HS-27A (cell line): Measurements from ENCODE around the gene DDX21.
"Not testable (repeated sequence)": the region's sequence is repeated elsewhere in the genome, so short reads cannot be mapped to it uniquely, and the experiment has no call there.

Source experiments
- DNase-seq: peaks from one replicate; pipeline ENCODE4 v3.0.0-alpha.2; 2012; ENCODE audit warnings: low read depth, missing footprints

DDX21 gene

GRCh38 chr10:68955832-68956532 is at the start of gene DDX21:
Gene DDX21 (plus strand): TSS chr10:68956170. CDS start chr10:68956226, 56 bp downstream.
- peak; percentile 57 for DNase-seq

GRCh38 chr10:68924593-68924992 is 31.4 kb upstream of the DDX21 start:
- no peak for DNase-seq

- DNase-seq: no peak
These were observed 30.5 kb upstream of the DDX21 start for GRCh38 chr10:68925489-68925888.

- DNase-seq: not testable (repeated sequence)
These were observed 26.8 kb upstream of the DDX21 start for GRCh38 chr10:68929157-68929556.

- not testable (repeated sequence) for DNase-seq
These were observed 26.1 kb upstream of the DDX21 start for GRCh38 chr10:68929888-68930287.

- DNase-seq: not testable (repeated sequence)
These were observed 23.1 kb upstream of the DDX21 start for GRCh38 chr10:68932860-68933259.

GRCh38 chr10:68934994-68935393 is 21.0 kb upstream of the DDX21 start:
- no peak for DNase-seq

- no peak for DNase-seq
These were observed 17.9 kb upstream of the DDX21 start for GRCh38 chr10:68938117-68938516.

- no peak for DNase-seq
These were observed 17.1 kb upstream of the DDX21 start for GRCh38 chr10:68938884-68939283.

GRCh38 chr10:68940917-68941316 is 15.1 kb upstream of the DDX21 start:
- not testable (repeated sequence) for DNase-seq

- DNase-seq: no peak
These were observed 5.4 kb upstream of the DDX21 start for GRCh38 chr10:68950598-68950997.

- DNase-seq: no peak
These were observed 1.1 kb upstream of the DDX21 start for GRCh38 chr10:68954904-68955303.

- DNase-seq: no peak
These were observed 577 bp upstream of the DDX21 start for GRCh38 chr10:68955355-68955831.

- no peak for DNase-seq
These were observed 1.3 kb downstream of the DDX21 start for GRCh38 chr10:68957284-68957615.

- no peak for DNase-seq
These were observed 1.7 kb downstream of the DDX21 start for GRCh38 chr10:68957654-68958053.

- DNase-seq: no peak
These were observed 3.9 kb downstream of the DDX21 start for GRCh38 chr10:68959695-68960527.

- DNase-seq: no peak
These were observed 7.2 kb downstream of the DDX21 start for GRCh38 chr10:68963151-68963550.

GRCh38 chr10:68973975-68974374 is 18.0 kb downstream of the DDX21 start:
- no peak for DNase-seq

- DNase-seq: not testable (repeated sequence)
These were observed 20.0 kb downstream of the DDX21 start for GRCh38 chr10:68975936-68976473.

- DNase-seq: not testable (repeated sequence)
These were observed 23.8 kb downstream of the DDX21 start for GRCh38 chr10:68979738-68980137.

GRCh38 chr10:68981074-68981473 is 25.1 kb downstream of the DDX21 start:
- no peak for DNase-seq

GRCh38 chr10:68982389-68982788 is 26.4 kb downstream of the DDX21 start:
- DNase-seq: no peak

GRCh38 chr10:68987611-68988010 is 31.6 kb downstream of the DDX21 start:
- DNase-seq: no peak
